ENCODE measurements around the gene CNIH2. TPM values are rescaled to one million over a fixed set of nuclear protein-coding genes. Genes with fewer than 3 reads are reported as not detected.

Gene CNIH2
- total and polyA plus RNA-seq, 9 of the 15 experiments (the other 6 are each of a cell fraction or from before 2014, with no cell fraction given), result 0.26 to 0.89 (median 0.40) TPM; not detected in 4

GRCh38 chr11:66268244-66268951, 9.6 kb upstream of the CNIH2 start, which contains the start of gene RAB1B (continued):
- TF ChIP-seq RREB1 (CRISPR knock-in tag; IDR thresholded peaks at IDR 0.05) (no peak), GATA2 (CRISPR knock-in tag; IDR thresholded peaks at IDR 0.05) (no peak), ZFP30 (CRISPR knock-in tag; IDR thresholded peaks at IDR 0.05; ENCODE audit: borderline replicate concordance) (no peak), CC2D1A (IDR thresholded peaks at IDR 0.05) (no peak), HNRNPL (IDR thresholded peaks at IDR 0.05; ENCODE audit: low read depth, low read length) (no peak), ETV6 (IDR thresholded peaks at IDR 0.05; ENCODE audit: borderline replicate concordance in 1 of 2, low read depth in 2 of 2, low read length in 1 of 2) (no peak), ETV6 (CRISPR knock-in tag; IDR thresholded peaks at IDR 0.05; ENCODE audit: borderline replicate concordance) (no peak), ZNF41 (CRISPR knock-in tag; conservative IDR thresholded peaks at IDR 0.05) (no peak), ZBTB26 (CRISPR knock-in tag; IDR thresholded peaks at IDR 0.05) (no peak), HMGXB4 (CRISPR knock-in tag; IDR thresholded peaks at IDR 0.05) (no peak), SP2 (IDR thresholded peaks at IDR 0.05; ENCODE audit: extremely low read depth, low read depth, low read length, poor library complexity, severe bottlenecking) (no peak)
- TF ChIP-seq, protein P1, sequence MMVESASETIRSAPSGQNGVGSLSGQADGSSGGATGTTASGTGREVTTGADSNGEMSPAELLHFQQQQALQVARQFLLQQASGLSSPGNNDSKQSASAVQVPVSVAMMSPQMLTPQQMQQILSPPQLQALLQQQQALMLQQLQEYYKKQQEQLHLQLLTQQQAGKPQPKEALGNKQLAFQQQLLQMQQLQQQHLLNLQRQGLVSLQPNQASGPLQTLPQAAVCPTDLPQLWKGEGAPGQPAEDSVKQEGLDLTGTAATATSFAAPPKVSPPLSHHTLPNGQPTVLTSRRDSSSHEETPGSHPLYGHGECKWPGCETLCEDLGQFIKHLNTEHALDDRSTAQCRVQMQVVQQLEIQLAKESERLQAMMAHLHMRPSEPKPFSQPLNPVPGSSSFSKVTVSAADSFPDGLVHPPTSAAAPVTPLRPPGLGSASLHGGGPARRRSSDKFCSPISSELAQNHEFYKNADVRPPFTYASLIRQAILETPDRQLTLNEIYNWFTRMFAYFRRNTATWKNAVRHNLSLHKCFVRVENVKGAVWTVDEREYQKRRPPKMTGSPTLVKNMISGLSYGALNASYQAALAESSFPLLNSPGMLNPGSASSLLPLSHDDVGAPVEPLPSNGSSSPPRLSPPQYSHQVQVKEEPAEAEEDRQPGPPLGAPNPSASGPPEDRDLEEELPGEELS (CRISPR knock-in tag; IDR thresholded peaks at IDR 0.05; ENCODE audit: borderline replicate concordance), result no peak
- TF ChIP-seq, protein P2, sequence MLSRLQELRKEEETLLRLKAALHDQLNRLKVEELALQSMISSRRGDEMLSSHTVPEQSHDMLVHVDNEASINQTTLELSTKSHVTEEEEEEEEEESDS (CRISPR knock-in tag; IDR thresholded peaks at IDR 0.05), result no peak
- TF ChIP-seq, protein P3, sequence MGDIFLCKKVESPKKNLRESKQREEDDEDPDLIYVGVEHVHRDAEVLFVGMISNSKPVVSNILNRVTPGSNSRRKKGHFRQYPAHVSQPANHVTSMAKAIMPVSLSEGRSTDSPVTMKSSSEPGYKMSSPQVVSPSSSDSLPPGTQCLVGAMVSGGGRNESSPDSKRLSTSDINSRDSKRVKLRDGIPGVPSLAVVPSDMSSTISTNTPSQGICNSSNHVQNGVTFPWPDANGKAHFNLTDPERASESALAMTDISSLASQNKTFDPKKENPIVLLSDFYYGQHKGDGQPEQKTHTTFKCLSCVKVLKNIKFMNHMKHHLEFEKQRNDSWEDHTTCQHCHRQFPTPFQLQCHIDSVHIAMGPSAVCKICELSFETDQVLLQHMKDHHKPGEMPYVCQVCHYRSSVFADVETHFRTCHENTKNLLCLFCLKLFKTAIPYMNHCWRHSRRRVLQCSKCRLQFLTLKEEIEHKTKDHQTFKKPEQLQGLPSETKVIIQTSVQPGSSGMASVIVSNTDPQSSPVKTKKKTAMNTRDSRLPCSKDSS (IDR thresholded peaks at IDR 0.05; ENCODE audit: low read depth, partially characterized antibody), result no peak

Measured in K562 (cell line).